MM.1S (cell line): ENCODE data around the gene LMNA.

Experiments
- DNase-seq: peaks from one replicate; pipeline ENCODE4 v3.0.0-alpha.2; 2015
- H2AFZ ChIP-seq: fragments of 300-600 bp; sonication (generic); 2 replicates; pipeline ENCODE4 v1.6.0; 2016; ENCODE audit warnings: antibody characterized with exemption, low read length
- H3F3A ChIP-seq: fragments of 300-600 bp; sonication (generic); 2 replicates; pipeline ENCODE4 v1.6.1; 2016; ENCODE audit warnings: mild to moderate bottlenecking, antibody characterized with exemption, low read length, moderate library complexity, mixed read lengths; ENCODE audit not compliant: insufficient read depth
- H3K27ac ChIP-seq: fragments of 300-600 bp; sonication (generic); 2 replicates; pipeline ENCODE4 v1.5.1; 2016; ENCODE audit warnings: mild to moderate bottlenecking, low read length
- H3K27me3 ChIP-seq: fragments of 300-600 bp; sonication (generic); replicated peaks from 2 replicates; pipeline ENCODE4 v1.6.0; 2016; ENCODE audit warnings: low read length; ENCODE audit not compliant: insufficient read depth
- H3K36me3 ChIP-seq: fragments of 300-600 bp; sonication (generic); replicated peaks from 2 replicates; pipeline ENCODE4 v1.6.1; 2016; ENCODE audit warnings: mild to moderate bottlenecking, low read length, mixed read lengths; ENCODE audit not compliant: insufficient read depth
- H3K4me1 ChIP-seq: fragments of 300-600 bp; sonication (generic); 2 replicates; pipeline ENCODE4 v1.6.1; 2016; ENCODE audit warnings: low read length, mixed read lengths
- H3K4me2 ChIP-seq: fragments of 300-600 bp; sonication (generic); 2 replicates; pipeline ENCODE4 v1.6.0; 2016; ENCODE audit warnings: low read depth, low read length
- H3K4me3 ChIP-seq: fragments of 300-600 bp; sonication (generic); 2 replicates; pipeline ENCODE4 v1.5.1; 2016; ENCODE audit warnings: low read length, mixed read lengths
- H3K79me2 ChIP-seq: fragments of 300-600 bp; sonication (generic); 2 replicates; pipeline ENCODE4 v1.6.1; 2016; ENCODE audit warnings: mixed run types, low read length, mixed read lengths
- H3K9ac ChIP-seq: fragments of 300-600 bp; sonication (generic); 2 replicates; pipeline ENCODE4 v1.6.1; 2016; ENCODE audit warnings: low read length, mixed read lengths
- H3K9me2 ChIP-seq: fragments of 300-600 bp; sonication (generic); replicated peaks from 2 replicates; pipeline ENCODE4 v1.6.1; 2016; ENCODE audit warnings: mild to moderate bottlenecking, low read length, mixed read lengths; ENCODE audit not compliant: insufficient read depth
- H3K9me3 ChIP-seq: fragments of 300-600 bp; sonication (generic); replicated peaks from 2 replicates; pipeline ENCODE4 v1.6.1; 2016; ENCODE audit warnings: mild to moderate bottlenecking, low read length, mixed read lengths; ENCODE audit not compliant: insufficient read depth
- H4K20me1 ChIP-seq: fragments of 300-600 bp; sonication (generic); 2 replicates; pipeline ENCODE4 v1.6.1; 2016; ENCODE audit warnings: mild to moderate bottlenecking, low read length, moderate library complexity, mixed read lengths; ENCODE audit not compliant: insufficient read depth
- EZH2 ChIP-seq: fragments of 300-600 bp; sonication (generic); optimal IDR thresholded peaks from 2 replicates; pipeline ENCODE3; 2017; ENCODE audit warnings: low read depth, mild to moderate bottlenecking, antibody characterized with exemption, low read length, mixed read lengths
- EZH2phosphoT487 ChIP-seq: fragments of 300-600 bp; sonication (generic); IDR thresholded peaks from 2 replicates; pipeline ENCODE4 v1.6.1; 2018; ENCODE audit warnings: antibody characterized with exemption, low read length
- TF ChIP-seq, protein P1 (sequence below): fragments of 300-600 bp; sonication (generic); IDR thresholded peaks from 2 replicates; pipeline ENCODE4 v1.5.1; 2016; ENCODE audit warnings: antibody characterized with exemption, low read length, mixed read lengths

The LMNA gene

DNA sequence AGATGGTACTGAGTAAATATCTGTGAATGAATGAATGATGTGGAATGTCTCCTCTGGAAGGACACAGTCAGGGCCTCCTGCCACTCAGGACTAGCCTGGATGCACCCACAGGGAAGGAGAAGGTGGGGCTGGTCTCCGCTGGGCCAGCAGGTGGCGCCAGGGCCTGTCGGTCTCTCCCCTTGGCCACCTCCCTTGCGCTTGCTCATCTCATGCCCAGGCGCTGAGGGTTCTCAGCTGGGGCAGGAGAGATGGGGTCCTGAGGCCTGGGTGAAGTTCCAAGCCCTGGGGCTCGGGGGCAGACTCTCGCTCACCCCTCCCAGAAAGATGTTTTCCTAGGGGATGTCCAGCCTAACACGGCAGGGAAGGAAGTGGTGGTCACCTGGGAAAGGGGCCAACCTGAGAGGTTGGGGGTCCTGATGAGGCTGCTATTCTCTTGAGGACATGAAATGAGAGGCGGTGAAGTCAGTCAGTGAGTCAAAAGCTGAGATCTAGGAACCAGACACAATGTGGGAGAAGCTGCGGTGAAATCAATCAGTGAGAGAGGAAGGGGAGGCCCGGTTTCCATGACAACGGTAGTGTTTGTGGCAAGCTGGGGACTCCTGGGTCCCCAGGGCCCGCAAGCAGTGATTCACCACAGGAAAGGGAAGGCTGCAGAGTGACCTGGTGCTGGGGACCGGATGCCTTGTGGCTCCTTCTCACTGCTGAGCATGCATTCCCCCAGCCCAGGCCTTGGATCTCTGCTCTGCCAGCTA is 17.7 kb upstream of the LMNA start:
- peak overlapping the region; percentile 71 for H3K4me2 ChIP-seq
- H3F3A ChIP-seq = peaks cover 4% of the 10 kb centered on the region; the same call in 1 of the 2 replicates
- H3K9me2 ChIP-seq = no peaks in the 10 kb centered on the region
- DNase-seq = peak; percentile 89
- H3K4me3 ChIP-seq = no peak overlapping the region; the same call in 1 of the 2 replicates
- peak overlapping the region; percentile 66 for H3K27ac ChIP-seq
- H2AFZ ChIP-seq = peak overlapping the region; percentile 52
- H3K79me2 ChIP-seq = no peaks in the 10 kb centered on the region
- no peaks in the 10 kb centered on the region for H3K9me3 ChIP-seq
- H3K9ac ChIP-seq = peak overlapping the region; percentile 58
- peaks cover 16% of the 10 kb centered on the region for H3K4me1 ChIP-seq
- H3K27me3 ChIP-seq = no peaks in the 10 kb centered on the region
- H4K20me1 ChIP-seq = no peaks in the 10 kb centered on the region
- H3K36me3 ChIP-seq = no peaks in the 10 kb centered on the region
- TF ChIP-seq EZH2phosphoT487 = no peak
- TF ChIP-seq, protein P1, sequence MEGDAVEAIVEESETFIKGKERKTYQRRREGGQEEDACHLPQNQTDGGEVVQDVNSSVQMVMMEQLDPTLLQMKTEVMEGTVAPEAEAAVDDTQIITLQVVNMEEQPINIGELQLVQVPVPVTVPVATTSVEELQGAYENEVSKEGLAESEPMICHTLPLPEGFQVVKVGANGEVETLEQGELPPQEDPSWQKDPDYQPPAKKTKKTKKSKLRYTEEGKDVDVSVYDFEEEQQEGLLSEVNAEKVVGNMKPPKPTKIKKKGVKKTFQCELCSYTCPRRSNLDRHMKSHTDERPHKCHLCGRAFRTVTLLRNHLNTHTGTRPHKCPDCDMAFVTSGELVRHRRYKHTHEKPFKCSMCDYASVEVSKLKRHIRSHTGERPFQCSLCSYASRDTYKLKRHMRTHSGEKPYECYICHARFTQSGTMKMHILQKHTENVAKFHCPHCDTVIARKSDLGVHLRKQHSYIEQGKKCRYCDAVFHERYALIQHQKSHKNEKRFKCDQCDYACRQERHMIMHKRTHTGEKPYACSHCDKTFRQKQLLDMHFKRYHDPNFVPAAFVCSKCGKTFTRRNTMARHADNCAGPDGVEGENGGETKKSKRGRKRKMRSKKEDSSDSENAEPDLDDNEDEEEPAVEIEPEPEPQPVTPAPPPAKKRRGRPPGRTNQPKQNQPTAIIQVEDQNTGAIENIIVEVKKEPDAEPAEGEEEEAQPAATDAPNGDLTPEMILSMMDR = peak; percentile 100

DNA sequence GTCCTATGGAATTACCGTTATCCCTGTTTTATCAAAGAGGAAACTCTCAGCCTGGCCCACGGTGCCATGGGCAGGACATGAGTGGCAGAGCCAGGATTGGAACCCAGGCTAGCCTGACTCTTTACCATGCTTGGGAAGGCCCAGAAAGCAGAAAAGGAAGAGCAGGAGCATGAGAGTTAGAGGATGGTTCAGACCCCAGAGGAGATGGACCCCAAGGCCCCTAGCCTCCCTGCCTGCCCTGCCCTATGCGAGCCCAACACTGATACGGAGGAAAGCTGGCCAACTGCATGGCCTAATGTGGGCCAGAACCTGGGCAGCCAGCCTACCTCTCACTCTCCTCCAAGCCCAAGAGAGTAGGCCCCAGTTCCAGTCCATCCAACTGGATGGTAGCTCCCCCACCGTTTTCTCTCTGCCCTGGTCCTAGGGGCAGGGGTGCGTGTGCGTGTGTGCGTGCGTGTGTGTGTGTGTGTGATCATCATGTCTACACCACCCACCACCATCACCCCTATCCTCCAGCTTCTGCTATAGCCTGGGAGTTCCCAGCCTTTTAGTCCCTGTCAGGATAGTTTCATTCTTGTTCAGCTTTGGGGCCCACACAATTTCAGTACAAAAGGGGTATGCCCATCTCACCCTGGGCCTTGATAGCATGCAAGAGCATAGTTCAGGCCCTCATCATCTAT is 16.9 kb upstream of the LMNA start:
- Histone ChIP-seq H3F3A (peaks cover 4% of the 10 kb centered on the region; the same call in 1 of the 2 replicates), H4K20me1 (no peaks in the 10 kb centered on the region), H3K9me3 (no peaks in the 10 kb centered on the region), H3K79me2 (no peaks in the 10 kb centered on the region), H2AFZ (no peak overlapping the region), H3K27ac (peak overlapping the region; percentile 66; the same call in 1 of the 2 replicates), H3K36me3 (no peaks in the 10 kb centered on the region), H3K27me3 (no peaks in the 10 kb centered on the region), H3K4me2 (peak overlapping the region; percentile 71; the same call in 1 of the 2 replicates), H3K9me2 (no peaks in the 10 kb centered on the region), H3K4me3 (no peak overlapping the region), H3K9ac (no peak overlapping the region), H3K4me1 (peaks cover 16% of the 10 kb centered on the region)
- DNase-seq = no peak
- TF ChIP-seq EZH2 (no peak), EZH2phosphoT487 (no peak)
- TF ChIP-seq, protein P1 = no peak

DNA sequence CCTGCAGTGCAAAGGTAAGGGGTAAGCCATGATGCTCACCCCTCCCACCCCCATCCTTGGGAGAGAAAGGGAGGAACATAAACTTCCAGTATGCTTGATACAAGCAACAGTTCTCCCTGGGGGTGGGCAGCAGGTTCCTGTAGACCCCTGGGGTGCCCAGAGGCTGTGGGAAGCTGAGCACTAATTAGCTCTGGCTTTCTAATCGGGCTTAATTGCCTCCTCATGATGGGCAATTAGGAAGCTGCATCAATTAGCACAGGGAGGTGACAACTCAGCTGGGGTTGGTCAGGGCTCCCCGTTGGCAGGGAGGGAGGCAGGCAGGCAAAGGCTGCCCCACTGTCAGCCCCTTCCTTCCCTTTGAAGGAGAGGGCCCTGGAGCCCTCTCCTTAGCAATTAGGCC is 15.7 kb upstream of the LMNA start:
- peaks cover 16% of the 10 kb centered on the region for H3K4me1 ChIP-seq
- no peaks in the 10 kb centered on the region for H3K27me3 ChIP-seq
- H3K9ac ChIP-seq = no peak overlapping the region
- no peaks in the 10 kb centered on the region for H4K20me1 ChIP-seq
- no peak overlapping the region for H3K4me2 ChIP-seq
- H3K36me3 ChIP-seq = no peaks in the 10 kb centered on the region
- H3K4me3 ChIP-seq = no peak overlapping the region
- no peaks in the 10 kb centered on the region for H3K79me2 ChIP-seq
- no peak overlapping the region for H3K27ac ChIP-seq
- H3K9me3 ChIP-seq = no peaks in the 10 kb centered on the region
- no peak for DNase-seq
- H3F3A ChIP-seq = peaks cover 4% of the 10 kb centered on the region; the same call in 1 of the 2 replicates
- no peaks in the 10 kb centered on the region for H3K9me2 ChIP-seq
- no peak overlapping the region for H2AFZ ChIP-seq
- TF ChIP-seq EZH2 (no peak), EZH2phosphoT487 (no peak)
- TF ChIP-seq, protein P1 = no peak
